Liver (tissue), 9 donors: ENCODE measurements around the gene BMAL2. TPM values are rescaled to one million over a fixed set of nuclear protein-coding genes. Genes with fewer than 3 reads are reported as not detected.
A peak's percentile ranks its signal among the peaks of the same experiment; 100 is the strongest.

Experiments used
- DNase-seq: peaks from one replicate; pipeline ENCODE4 v3.0.0-alpha.2; 2017; ENCODE audit warnings: low spot score
- H3K27ac ChIP-seq, 2 donors: one replicate each; pipeline ENCODE4 v1.7.0; 2013; ENCODE audit warnings: inconsistent platforms in 2 of 2, low read length in 2 of 2, control low read depth in 1 of 2, low read depth in 1 of 2, mild to moderate bottlenecking in 1 of 2
- H3K27me3 ChIP-seq, 4 donors: one replicate each; pipeline versions ENCODE4 v1.6.1 to v1.7.0; 2013; ENCODE audit warnings: low read length in 3 of 4, inconsistent platforms in 1 of 4, mild to moderate bottlenecking in 1 of 4, moderate library complexity in 1 of 4; ENCODE audit not compliant: control insufficient read depth in 4 of 4, insufficient read depth in 4 of 4
- H3K36me3 ChIP-seq, 4 donors: one replicate each; pipeline versions ENCODE4 v1.6.1 to v1.7.0; 2013; ENCODE audit warnings: low read length in 3 of 4, mild to moderate bottlenecking in 3 of 4, low read depth in 1 of 4, moderate library complexity in 1 of 4; ENCODE audit not compliant: control insufficient read depth in 4 of 4, insufficient read depth in 3 of 4
- H3K4me1 ChIP-seq, 4 donors: one replicate each; pipeline versions ENCODE4 v1.6.1 to v1.7.0; 2013; ENCODE audit warnings: low read length in 3 of 4, mild to moderate bottlenecking in 3 of 4, moderate library complexity in 1 of 4; ENCODE audit not compliant: control insufficient read depth in 4 of 4, insufficient read depth in 4 of 4
- H3K4me3 ChIP-seq, 3 donors: one replicate each; pipeline versions ENCODE4 v1.6.1 to v1.7.0; 2013; ENCODE audit warnings: low read length in 3 of 3, control low read depth in 1 of 3, low read depth in 1 of 3, mild to moderate bottlenecking in 1 of 3
- H3K9ac ChIP-seq, 2 donors: one replicate each; pipeline ENCODE4 v1.7.0; 2013; ENCODE audit warnings: low read length in 2 of 2, mild to moderate bottlenecking in 2 of 2, moderate library complexity in 2 of 2, control low read depth in 1 of 2, low read depth in 1 of 2
- H3K9me3 ChIP-seq, 4 donors: one replicate each; pipeline versions ENCODE4 v1.6.1 to v1.7.0; 2013; ENCODE audit warnings: low read length in 3 of 4; ENCODE audit not compliant: control insufficient read depth in 4 of 4
- ATF3 ChIP-seq: IDR thresholded peaks from 2 replicates; pipeline ENCODE4 v1.6.1; 2016; ENCODE audit warnings: antibody characterized with exemption
- CTCF ChIP-seq: fragments of 150-350 bp; IDR thresholded peaks from 2 replicates; pipeline ENCODE4 v1.5.1; 2017; ENCODE audit warnings: improper control_type of control experiment, low read depth, low read length; ENCODE audit not compliant: missing input control
- EGR1 ChIP-seq, 2 donors: IDR thresholded peaks; 2 replicates each; pipeline ENCODE4 v1.6.1; 2016 to 2018; ENCODE audit warnings: antibody characterized with exemption in 2 of 2, low read depth in 2 of 2
- FOXA2 ChIP-seq: IDR thresholded peaks from 2 replicates; pipeline ENCODE4 v1.6.1; 2016; ENCODE audit warnings: antibody characterized with exemption
- HNF4A ChIP-seq, 2 donors: conservative IDR thresholded peaks; 2 replicates each; pipeline ENCODE4 v1.6.1; 2016; ENCODE audit warnings: antibody characterized with exemption in 2 of 2, mild to moderate bottlenecking in 2 of 2
- HNF4G ChIP-seq: IDR thresholded peaks from 2 replicates; pipeline ENCODE4 v1.6.1; 2016; ENCODE audit warnings: antibody characterized with exemption
- JUND ChIP-seq, 2 donors: IDR thresholded peaks; 2 replicates each; pipeline ENCODE4 v1.6.1; 2016; ENCODE audit warnings: antibody characterized with exemption in 2 of 2
- MAX ChIP-seq: IDR thresholded peaks from 2 replicates; pipeline ENCODE4 v1.6.1; 2016; ENCODE audit warnings: antibody characterized with exemption
- RAD21 ChIP-seq, 2 donors: IDR thresholded peaks; 2 replicates each; pipeline ENCODE4 v1.6.1; 2016; ENCODE audit warnings: antibody characterized with exemption in 2 of 2, mild to moderate bottlenecking in 2 of 2
- REST ChIP-seq: IDR thresholded peaks from 2 replicates; pipeline ENCODE4 v1.6.1; 2016; ENCODE audit warnings: antibody characterized with exemption, mild to moderate bottlenecking
- RXRA ChIP-seq, 2 donors: IDR thresholded peaks; 2 replicates each; pipeline ENCODE4 v1.6.1; 2017 to 2018; ENCODE audit warnings: antibody characterized with exemption in 2 of 2, mild to moderate bottlenecking in 1 of 2
- TAF1 ChIP-seq: conservative IDR thresholded peaks from 2 replicates; pipeline ENCODE4 v1.6.1; 2016; ENCODE audit warnings: antibody characterized with exemption, mild to moderate bottlenecking
- YY1 ChIP-seq: IDR thresholded peaks from 2 replicates; pipeline ENCODE4 v1.6.1; 2016; ENCODE audit warnings: antibody characterized with exemption, mild to moderate bottlenecking
- WGBS: extraction: QIAGEN DNeasy Blood & Tissue Kit; methylation state at CpG from one replicate; pipeline ENCODE4 v1.1.7; 2013; 5-methylcytosine and 5-hydroxymethylcytosine counted together
- polyA plus RNA-seq, 2 donors: library from polyadenylated mRNA; stranded (reverse) in 1 of 2; unstranded in 1 of 2; fragments of 200-250 nt in 1 of 2; fragments of >200 nt in 1 of 2; fragmentation: Nextera tagmentation in 1 of 2; extraction: Ambion mirVana in 1 of 2; gene quantifications; one replicate each; pipeline versions ENCODE4 v1.2.1 to v1.2.3, GENCODE V29; 2013 to 2015
- total RNA-seq, 2 donors: library from RNA; depleted of rRNA; stranded (reverse); fragments of >200 nt; gene quantifications; one replicate each; pipeline ENCODE4 v1.2.3, GENCODE V29; 2014
- donor health status: healthy.
- donor health status: healthy.
- donor health status: healthy.
- donor health status: healthy.
- donor health status: healthy.

Gene BMAL2
- total and polyA plus RNA-seq, 4 donors = 1.4 to 4.4 (median 1.7) TPM

- Histone ChIP-seq H3K4me1 (peaks cover 3 to 47% (median 28%) of the 10 kb centered on the region in 4 donors), H3K27me3 (no peaks in the 10 kb centered on the region), H3K9ac (no peak overlapping the region), H3K27ac (peak overlapping the region; percentile 84 to 87), H3K36me3 (no peaks in the 10 kb centered on the region), H3K4me3 (no peak overlapping the region), H3K9me3 (no peaks in the 10 kb centered on the region)
- DNase-seq = no peak
- TF ChIP-seq HNF4A (conservative IDR thresholded peaks at IDR 0.05) (peak in 1 of 2 donors; percentile 30), RXRA (IDR thresholded peaks at IDR 0.05) (no peak), ATF3 (peak; percentile 61), REST (peak; percentile 46), JUND (IDR thresholded peaks at IDR 0.05) (peak; percentile 72 to 80)
- 53% methylated on average over 5 of the region's 5 CpGs for WGBS
Observed at GRCh38 chr12:27335364-27336281, 3.0 kb downstream of the BMAL2 start.

- DNase-seq = no peak
- no peak overlapping the region for H3K9ac ChIP-seq
- H3K27me3 ChIP-seq = no peaks in the 10 kb centered on the region
- peak overlapping the region; percentile 84 to 87 for H3K27ac ChIP-seq
- TF ChIP-seq EGR1 (IDR thresholded peaks at IDR 0.05; ENCODE audit: low read depth in 2 of 2) (no peak), RXRA (IDR thresholded peaks at IDR 0.05) (no peak), TAF1 (no peak), RAD21 (IDR thresholded peaks at IDR 0.05) (no peak), HNF4A (conservative IDR thresholded peaks at IDR 0.05) (no peak), MAX (no peak), YY1 (no peak), HNF4G (no peak), FOXA2 (no peak), JUND (IDR thresholded peaks at IDR 0.05) (no peak), CTCF (no peak)
- H3K4me1 ChIP-seq = peaks cover 3 to 47% (median 28%) of the 10 kb centered on the region in 4 donors
- no peaks in the 10 kb centered on the region for H3K36me3 ChIP-seq
- WGBS = 94% methylated on average over 2 of the region's 2 CpGs
- no peak overlapping the region for H3K4me3 ChIP-seq
- H3K9me3 ChIP-seq = no peaks in the 10 kb centered on the region
Observed at GRCh38 chr12:27336282-27336653, 3.6 kb downstream of the BMAL2 start.
